BLaER1 treated with 17β-estradiol and CSF1 and Interleukin-3, amounts not matched to agents 10 nM and 100 nM (cell line): ENCODE data around the gene CLCN2.
A peak's percentile ranks its signal among the peaks of the same experiment; 100 is the strongest.

Experiments used
- H3K27ac ChIP-seq, 11 experiments: shearing (Covaris generic); formaldehyde crosslinking; 2 replicates each; pipeline ENCODE4 v1.8.1; 2022
- H3K27me3 ChIP-seq, 11 experiments: shearing (Covaris generic); formaldehyde crosslinking; 2 replicates each; pipeline ENCODE4 v1.8.1; 2022
- H3K36me3 ChIP-seq, 11 experiments: shearing (Covaris generic); formaldehyde crosslinking; 2 replicates each; pipeline ENCODE4 v1.8.1; 2022
- H3K4me1 ChIP-seq, 10 experiments: shearing (Covaris generic); formaldehyde crosslinking; 2 replicates each; pipeline ENCODE4 v1.8.1; 2022
- H3K4me2 ChIP-seq, 11 experiments: shearing (Covaris generic); formaldehyde crosslinking; 2 replicates each; pipeline ENCODE4 v1.8.1; 2022
- H3K4me3 ChIP-seq, 10 experiments: shearing (Covaris generic); formaldehyde crosslinking; 2 replicates each; pipeline ENCODE4 v1.8.1; 2022
- H3K9ac ChIP-seq, 11 experiments: shearing (Covaris generic); formaldehyde crosslinking; 2 replicates each; pipeline ENCODE4 v1.8.1; 2022
- H3K9me3 ChIP-seq, 11 experiments: shearing (Covaris generic); formaldehyde crosslinking; replicated peaks in 1 of 11; 2 replicates each; pipeline ENCODE4 v1.8.1; 2022
- H4K20me1 ChIP-seq, 11 experiments: shearing (Covaris generic); formaldehyde crosslinking; 2 replicates each; pipeline ENCODE4 v1.8.1; 2022
- Cebpa-rat ChIP-seq, 11 experiments: shearing (Covaris generic); IDR thresholded peaks; 2 replicates each; pipeline ENCODE4 v1.8.1; 2022

The CLCN2 gene

GRCh38 chr3:184375747-184376461 lies 14.5 kb upstream of the CLCN2 start:
- Histone ChIP-seq H3K9me3 (no peaks in the 10 kb centered on the region), H3K27me3 (peaks cover 34 to 52% (median 42%) of the 10 kb centered on the region in 11 experiments), H3K4me3 (no peak overlapping the region), H3K27ac (no peak overlapping the region), H3K36me3 (peaks cover 0 to under 1% (median 0%) of the 10 kb centered on the region in 11 experiments; a peak in 2 of 22 replicates), H4K20me1 (peaks cover 0 to 35% (median 11%) of the 10 kb centered on the region in 11 experiments; a peak in 13 of 22 replicates), H3K9ac (no peak overlapping the region), H3K4me1 (peaks cover 5 to 21% (median 17%) of the 10 kb centered on the region in 10 experiments; a peak in 16 of 20 replicates), H3K4me2 (no peak overlapping the region)
- TF ChIP-seq Cebpa-rat (IDR thresholded peaks at IDR 0.05) = no peak

- peaks cover 4 to 45% (median 30%) of the 10 kb centered on the region in 11 experiments; a peak in 19 of 22 replicates for H4K20me1 ChIP-seq
- no peak for TF ChIP-seq Cebpa-rat (IDR thresholded peaks at IDR 0.05)
- H3K4me3 ChIP-seq = no peak overlapping the region
- no peaks in the 10 kb centered on the region for H3K9me3 ChIP-seq
- H3K27ac ChIP-seq = no peak overlapping the region
- peaks cover 13 to 27% (median 17%) of the 10 kb centered on the region in 11 experiments for H3K27me3 ChIP-seq
- peaks cover 14 to 25% (median 21%) of the 10 kb centered on the region in 11 experiments for H3K36me3 ChIP-seq
- peaks cover 0 to 16% (median 11%) of the 10 kb centered on the region in 10 experiments; a peak in 12 of 20 replicates for H3K4me1 ChIP-seq
- no peak overlapping the region for H3K4me2 ChIP-seq
- H3K9ac ChIP-seq = peak overlapping the region in 2 of 11 experiments; percentile 1 to 9; a peak in 1 of 22 replicates
Measured at GRCh38 chr3:184373422-184373821, 12.0 kb upstream of the CLCN2 start.

GRCh38 chr3:184372911-184373310 lies 11.5 kb upstream of the CLCN2 start:
- Histone ChIP-seq H3K9ac (peak overlapping the region in 3 of 11 experiments; percentile 1 to 28 (median 9); a peak in 1 of 22 replicates), H3K4me3 (no peak overlapping the region), H3K36me3 (peaks cover 19 to 30% (median 26%) of the 10 kb centered on the region in 11 experiments), H3K4me2 (peak overlapping the region in 1 of 11 experiments; percentile 23; a peak in 2 of 22 replicates), H3K27me3 (peaks cover 8 to 22% (median 12%) of the 10 kb centered on the region in 11 experiments), H4K20me1 (peaks cover 7 to 45% (median 34%) of the 10 kb centered on the region in 11 experiments; a peak in 18 of 22 replicates), H3K9me3 (no peaks in the 10 kb centered on the region), H3K4me1 (peaks cover 0 to 15% (median 7%) of the 10 kb centered on the region in 10 experiments; a peak in 12 of 20 replicates), H3K27ac (no peak overlapping the region)
- no peak for TF ChIP-seq Cebpa-rat (IDR thresholded peaks at IDR 0.05)

GRCh38 chr3:184372296-184372821 lies 11.0 kb upstream of the CLCN2 start:
- H3K27me3 ChIP-seq = peaks cover 2 to 16% (median 7%) of the 10 kb centered on the region in 11 experiments; a peak in 21 of 22 replicates
- peak overlapping the region in 1 of 11 experiments; percentile 28; a peak in 1 of 22 replicates for H3K9ac ChIP-seq
- no peak for TF ChIP-seq Cebpa-rat (IDR thresholded peaks at IDR 0.05)
- H3K9me3 ChIP-seq = no peaks in the 10 kb centered on the region
- peak overlapping the region in 2 of 11 experiments; percentile 21 to 23; a peak in 2 of 22 replicates for H3K4me2 ChIP-seq
- peaks cover 0 to 15% (median 5%) of the 10 kb centered on the region in 10 experiments; a peak in 11 of 20 replicates for H3K4me1 ChIP-seq
- no peak overlapping the region for H3K27ac ChIP-seq
- H4K20me1 ChIP-seq = peaks cover 9 to 46% (median 36%) of the 10 kb centered on the region in 11 experiments; a peak in 18 of 22 replicates
- H3K4me3 ChIP-seq = no peak overlapping the region
- peaks cover 24 to 36% (median 31%) of the 10 kb centered on the region in 11 experiments for H3K36me3 ChIP-seq

GRCh38 chr3:184371570-184372018 lies 10.2 kb upstream of the CLCN2 start:
- H3K4me3 ChIP-seq = no peak overlapping the region
- no peak overlapping the region for H3K9ac ChIP-seq
- peaks cover 14 to 50% (median 41%) of the 10 kb centered on the region in 11 experiments; a peak in 18 of 22 replicates for H4K20me1 ChIP-seq
- H3K27ac ChIP-seq = no peak overlapping the region
- H3K4me1 ChIP-seq = peaks cover 0 to 18% (median 6%) of the 10 kb centered on the region in 10 experiments; a peak in 12 of 20 replicates
- peaks cover 0 to 12% (median 0%) of the 10 kb centered on the region in 11 experiments; a peak in 5 of 22 replicates for H3K27me3 ChIP-seq
- no peak for TF ChIP-seq Cebpa-rat (IDR thresholded peaks at IDR 0.05)
- no peaks in the 10 kb centered on the region for H3K9me3 ChIP-seq
- peaks cover 31 to 43% (median 39%) of the 10 kb centered on the region in 11 experiments for H3K36me3 ChIP-seq
- peak overlapping the region in 2 of 11 experiments; percentile 11 to 35; a peak in 1 of 22 replicates for H3K4me2 ChIP-seq

- H3K9ac ChIP-seq = no peak overlapping the region; a peak in 2 of 22 replicates
- peaks cover 14 to 68% (median 58%) of the 10 kb centered on the region in 11 experiments; a peak in 19 of 22 replicates for H4K20me1 ChIP-seq
- H3K4me3 ChIP-seq = no peak overlapping the region
- H3K27ac ChIP-seq = no peak overlapping the region
- H3K36me3 ChIP-seq = peaks cover 52 to 69% (median 59%) of the 10 kb centered on the region in 11 experiments
- peaks cover 17 to 46% (median 28%) of the 10 kb centered on the region in 10 experiments for H3K4me1 ChIP-seq
- H3K4me2 ChIP-seq = no peak overlapping the region
- no peaks in the 10 kb centered on the region for H3K9me3 ChIP-seq
- no peaks in the 10 kb centered on the region for H3K27me3 ChIP-seq
- TF ChIP-seq Cebpa-rat (IDR thresholded peaks at IDR 0.05) = no peak
Measured at GRCh38 chr3:184368586-184369183, 7.3 kb upstream of the CLCN2 start.

- no peaks in the 10 kb centered on the region for H3K9me3 ChIP-seq
- peaks cover 52 to 69% (median 59%) of the 10 kb centered on the region in 11 experiments for H3K36me3 ChIP-seq
- H3K4me3 ChIP-seq = no peak overlapping the region
- TF ChIP-seq Cebpa-rat (IDR thresholded peaks at IDR 0.05) = no peak
- H3K27me3 ChIP-seq = no peaks in the 10 kb centered on the region
- H3K4me2 ChIP-seq = no peak overlapping the region
- no peak overlapping the region for H3K27ac ChIP-seq
- peaks cover 14 to 68% (median 58%) of the 10 kb centered on the region in 11 experiments; a peak in 19 of 22 replicates for H4K20me1 ChIP-seq
- peaks cover 18 to 46% (median 30%) of the 10 kb centered on the region in 10 experiments for H3K4me1 ChIP-seq
- H3K9ac ChIP-seq = no peak overlapping the region
Measured at GRCh38 chr3:184368116-184368515, 6.7 kb upstream of the CLCN2 start.

GRCh38 chr3:184366619-184367289 lies 5.3 kb upstream of the CLCN2 start:
- H4K20me1 ChIP-seq = peaks cover 14 to 66% (median 58%) of the 10 kb centered on the region in 11 experiments; a peak in 19 of 22 replicates
- H3K4me2 ChIP-seq = peak overlapping the region in 3 of 11 experiments; percentile 5 to 29 (median 22); a peak in 2 of 22 replicates
- peaks cover 52 to 69% (median 59%) of the 10 kb centered on the region in 11 experiments for H3K36me3 ChIP-seq
- no peaks in the 10 kb centered on the region for H3K27me3 ChIP-seq
- no peak overlapping the region for H3K27ac ChIP-seq
- TF ChIP-seq Cebpa-rat (IDR thresholded peaks at IDR 0.05) = peak in 3 of 11 experiments; percentile 7 to 57 (median 9); a peak in 2 of 22 replicates
- H3K9me3 ChIP-seq = no peaks in the 10 kb centered on the region
- no peak overlapping the region for H3K4me3 ChIP-seq
- peak overlapping the region in 6 of 11 experiments; percentile 17 to 47 (median 22); a peak in 4 of 22 replicates for H3K9ac ChIP-seq
- peaks cover 18 to 38% (median 30%) of the 10 kb centered on the region in 10 experiments for H3K4me1 ChIP-seq
